GM21526 (cell line): ENCODE measurements around the gene LDLR.

Experiments
- ATAC-seq: cut with Tn5 transposase; IDR thresholded peaks from one replicate; pipeline ENCODE4 v1.9.1; 2021; ENCODE audit warnings: moderate library complexity; ENCODE audit not compliant: unreplicated experiment, low FRiP score

Gene LDLR

DNA sequence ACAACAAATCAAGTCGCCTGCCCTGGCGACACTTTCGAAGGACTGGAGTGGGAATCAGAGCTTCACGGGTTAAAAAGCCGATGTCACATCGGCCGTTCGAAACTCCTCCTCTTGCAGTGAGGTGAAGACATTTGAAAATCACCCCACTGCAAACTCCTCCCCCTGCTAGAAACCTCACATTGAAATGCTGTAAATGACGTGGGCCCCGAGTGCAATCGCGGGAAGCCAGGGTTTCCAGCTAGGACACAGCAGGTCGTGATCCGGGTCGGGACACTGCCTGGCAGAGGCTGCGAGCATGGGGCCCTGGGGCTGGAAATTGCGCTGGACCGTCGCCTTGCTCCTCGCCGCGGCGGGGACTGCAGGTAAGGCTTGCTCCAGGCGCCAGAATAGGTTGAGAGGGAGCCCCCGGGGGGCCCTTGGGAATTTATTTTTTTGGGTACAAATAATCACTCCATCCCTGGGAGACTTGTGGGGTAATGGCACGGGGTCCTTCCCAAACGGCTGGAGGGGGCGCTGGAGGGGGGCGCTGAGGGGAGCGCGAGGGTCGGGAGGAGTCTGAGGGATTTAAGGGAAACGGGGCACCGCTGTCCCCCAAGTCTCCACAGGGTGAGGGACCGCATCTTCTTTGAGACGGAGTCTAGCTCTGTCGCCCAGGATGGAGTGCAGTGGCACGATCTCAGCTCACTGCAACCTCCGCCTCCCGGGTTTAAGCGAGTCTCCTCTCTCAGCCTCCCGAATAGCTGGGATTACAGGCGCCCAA lies at the start of gene LDLR:
TSS of gene LDLR (plus strand) at position 210 of the 760 bp plus-strand sequence. CDS start at position 296, 86 bp downstream.
- no peak for ATAC-seq

DNA sequence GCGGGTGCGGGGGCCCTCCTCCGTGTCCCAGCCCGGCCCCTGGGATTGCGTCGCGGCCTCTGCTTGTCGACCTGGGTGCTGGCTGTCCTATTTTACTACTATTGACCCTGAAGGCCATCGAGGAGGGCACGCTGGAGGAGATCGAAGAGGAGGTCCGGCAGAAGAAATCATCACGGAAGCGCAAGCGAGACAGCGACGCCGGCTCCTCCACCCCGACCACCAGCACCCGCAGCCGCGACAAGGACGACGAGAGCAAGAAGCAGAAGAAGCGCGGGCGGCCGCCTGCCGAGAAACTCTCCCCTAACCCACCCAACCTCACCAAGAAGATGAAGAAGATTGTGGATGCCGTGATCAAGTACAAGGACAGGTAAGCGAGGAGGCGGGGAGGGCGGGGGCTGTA lies 48.1 kb upstream of the LDLR start:
- ATAC-seq: no peak

DNA sequence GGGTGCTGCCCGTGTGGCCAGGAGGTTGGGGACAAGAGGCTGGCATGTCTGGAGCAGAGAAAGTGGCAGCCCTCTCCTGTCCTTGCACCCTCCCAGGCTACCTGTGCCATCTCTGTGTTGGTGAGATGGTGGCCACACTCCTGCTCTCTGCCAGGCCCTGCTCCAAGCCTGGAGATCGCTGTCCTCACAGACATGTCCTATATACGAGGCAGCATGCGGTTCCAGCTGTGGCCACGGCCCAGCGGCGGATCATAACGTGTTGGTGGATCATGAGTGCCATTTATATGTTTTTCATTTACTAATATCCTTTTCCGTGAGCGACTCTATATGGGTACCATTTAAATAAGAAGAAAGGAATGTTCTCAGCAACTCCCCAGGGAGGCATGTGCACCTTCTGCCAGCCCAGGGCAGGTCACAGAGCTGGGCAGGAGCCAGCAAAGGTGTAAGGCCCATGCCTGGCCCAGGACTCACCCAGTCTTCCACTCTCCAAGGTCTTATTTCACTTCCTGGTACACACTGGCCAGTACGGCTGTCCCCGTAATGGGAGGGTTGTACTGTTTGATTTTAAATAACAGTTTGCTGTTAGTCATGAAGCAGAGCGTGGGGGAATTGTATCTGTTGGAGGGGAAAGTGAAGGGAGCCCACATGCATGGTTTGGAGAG lies 47.2 kb upstream of the LDLR start:
- no peak for ATAC-seq

DNA sequence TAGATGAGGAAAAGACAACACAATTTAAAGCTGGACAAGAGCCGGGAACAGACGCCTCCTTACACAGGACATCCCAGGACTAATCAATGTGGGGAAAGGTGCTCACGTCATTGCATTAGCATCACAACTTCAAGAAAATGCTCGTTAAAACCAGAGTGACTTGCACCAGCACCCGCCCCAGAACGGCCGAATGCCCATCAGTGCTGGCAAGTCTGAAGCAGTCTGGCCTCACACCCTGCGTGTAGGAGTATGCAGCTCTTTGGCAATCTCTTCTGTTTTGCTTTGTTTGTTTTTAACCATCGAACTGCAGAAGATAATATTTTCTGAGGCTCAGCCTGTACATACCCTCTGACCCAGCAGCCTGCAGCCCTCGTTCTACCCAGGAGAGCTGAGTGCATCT lies 44.8 kb upstream of the LDLR start:
- ATAC-seq: no peak

DNA sequence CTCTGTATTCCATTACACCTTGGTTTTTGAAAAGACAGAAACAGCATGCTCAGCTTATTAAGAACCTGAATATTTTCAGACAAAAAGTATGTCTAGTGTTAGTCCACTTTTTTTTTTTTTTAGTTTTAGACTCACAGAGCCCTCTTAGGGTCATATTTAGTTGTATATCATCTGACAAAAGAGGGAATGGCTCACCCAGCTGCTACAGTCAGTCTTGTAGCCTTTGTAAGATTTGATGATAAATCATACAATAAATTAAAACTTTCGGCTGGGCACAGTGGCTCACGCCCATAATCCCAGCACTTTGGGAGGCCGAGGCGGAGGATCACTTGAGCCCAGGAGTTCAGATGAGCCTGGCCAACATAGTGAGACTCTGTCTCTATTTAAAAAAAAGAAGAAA lies 43.7 kb upstream of the LDLR start:
- no peak for ATAC-seq

DNA sequence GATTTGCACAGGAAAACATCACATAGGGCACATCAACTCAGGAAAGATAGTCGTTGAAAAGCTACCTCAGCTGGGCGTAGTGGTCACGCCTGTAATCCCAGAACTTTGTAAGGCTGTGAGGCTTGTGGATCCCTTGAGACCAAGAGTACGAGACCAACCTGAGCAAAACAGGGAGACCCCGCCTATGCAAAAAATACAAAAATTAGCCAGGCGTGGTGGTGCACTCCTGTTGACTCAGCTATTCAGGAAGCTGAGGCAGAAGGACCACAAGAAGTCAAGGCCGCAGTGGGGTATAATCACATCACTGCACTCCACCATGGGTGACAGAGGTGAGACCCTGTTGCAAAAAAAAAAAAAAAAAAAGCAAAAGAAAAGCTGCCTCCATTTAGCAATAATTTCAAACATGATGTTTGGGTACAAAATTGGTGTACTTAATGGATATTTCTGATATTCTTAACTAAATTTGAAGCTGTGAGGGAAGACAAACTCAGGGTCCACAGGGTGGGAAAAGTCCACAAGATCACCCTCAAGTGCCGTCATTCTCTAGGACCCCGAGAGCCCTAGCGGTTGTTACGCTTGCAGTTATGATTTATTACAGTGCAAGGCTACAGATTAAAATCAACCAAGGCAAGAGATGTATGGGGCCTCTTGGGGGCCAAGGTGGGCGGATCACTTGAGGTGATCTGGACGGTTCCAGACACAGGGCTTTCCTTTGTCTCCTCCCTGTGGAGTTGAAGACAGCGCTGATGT lies 42.5 kb upstream of the LDLR start:
- no peak for ATAC-seq

DNA sequence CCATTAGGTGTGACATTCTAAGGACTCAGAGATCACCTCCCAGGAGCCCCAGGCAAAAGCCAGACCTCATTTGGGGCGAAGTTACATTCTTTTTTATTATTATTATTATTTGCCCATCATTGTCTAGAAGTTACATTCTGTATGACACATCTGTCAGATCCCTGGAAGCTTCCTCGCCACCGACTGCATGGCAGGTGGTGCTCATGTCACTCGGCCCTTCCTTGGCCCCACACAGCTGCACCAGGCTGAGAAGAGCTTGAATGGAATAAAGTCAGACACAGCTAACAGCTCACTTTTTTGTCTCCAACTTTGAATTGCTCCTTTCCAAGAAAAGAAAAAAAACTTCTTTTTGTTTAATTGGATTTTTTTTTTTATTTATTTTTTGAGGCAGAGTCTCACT lies 41.4 kb upstream of the LDLR start:
- ATAC-seq: no peak

DNA sequence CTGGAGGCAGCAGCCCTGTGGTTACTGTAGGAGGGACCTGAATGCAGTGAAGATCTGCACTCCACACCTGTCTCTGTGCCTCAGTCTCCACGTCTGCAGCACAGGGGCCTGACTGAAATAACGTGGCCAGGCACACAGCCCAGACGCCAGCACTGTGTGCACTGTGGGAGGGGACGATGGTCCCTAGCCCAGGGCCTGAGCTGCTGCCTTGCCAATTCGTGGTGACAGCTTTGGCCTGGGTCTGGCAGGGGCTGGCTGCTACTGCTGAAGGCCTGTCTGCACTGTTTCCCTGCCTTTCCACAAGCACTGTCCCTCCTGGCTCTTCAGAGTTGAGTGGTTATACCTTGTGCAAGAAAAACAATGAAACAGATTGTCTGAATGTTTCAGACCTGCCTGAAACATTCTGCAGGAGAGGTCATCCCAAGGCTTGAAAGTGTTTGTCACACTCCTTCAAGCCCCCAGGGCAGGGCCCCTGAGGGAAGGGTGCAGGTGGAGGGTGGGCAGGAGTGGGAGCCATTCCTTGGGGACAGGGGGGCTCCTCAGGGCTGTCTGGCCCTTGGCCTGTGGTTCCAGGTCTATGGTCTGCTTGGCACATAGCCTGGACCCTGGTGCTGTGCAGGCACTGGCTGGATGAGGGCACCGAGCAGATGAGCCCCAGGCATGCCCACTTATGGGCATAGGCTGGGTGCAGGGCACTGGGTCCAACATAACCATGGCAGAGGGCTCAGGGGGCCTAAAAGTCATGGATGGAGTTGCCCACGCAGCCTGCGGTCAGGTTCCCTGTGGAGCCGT lies 38.7 kb upstream of the LDLR start:
- ATAC-seq: no peak

DNA sequence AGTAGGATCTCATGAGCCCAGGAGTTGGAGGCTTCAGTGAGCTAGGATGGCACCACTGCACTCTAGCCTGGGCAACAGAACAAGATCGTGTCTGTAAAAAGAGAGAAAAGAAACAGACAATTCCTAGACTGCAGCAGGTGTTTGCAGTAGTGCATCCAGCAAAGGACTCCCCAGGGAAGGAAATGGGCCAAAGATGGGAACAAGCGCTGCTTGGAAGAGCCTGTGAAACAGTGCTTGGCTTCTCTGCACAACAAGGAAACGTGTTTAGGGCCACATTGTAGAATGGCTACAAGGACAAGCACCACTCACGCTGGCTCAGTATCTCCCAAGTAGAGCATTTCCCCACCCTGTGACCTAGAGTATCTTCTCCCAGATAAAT lies 35.5 kb upstream of the LDLR start:
- no peak for ATAC-seq

DNA sequence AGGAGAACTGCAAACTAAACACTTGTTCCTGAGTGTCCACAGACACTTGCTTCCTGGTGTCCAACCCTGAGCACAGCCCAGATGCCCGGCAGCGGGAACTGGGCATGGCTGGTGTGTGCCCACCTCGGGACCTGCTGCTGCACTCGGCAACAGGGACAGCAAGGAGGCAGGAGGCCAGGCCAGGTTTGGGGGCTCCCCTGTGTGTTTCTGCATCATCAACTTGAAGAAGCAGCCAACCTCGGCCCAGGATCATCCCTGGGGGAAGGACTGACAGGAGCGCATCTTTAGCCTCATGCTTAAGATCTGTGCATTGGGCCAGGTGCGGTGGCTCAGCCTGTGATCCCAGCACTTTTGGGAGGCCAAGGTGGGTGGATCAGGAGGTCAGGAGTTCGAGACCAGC lies 35.1 kb upstream of the LDLR start:
- ATAC-seq: no peak

DNA sequence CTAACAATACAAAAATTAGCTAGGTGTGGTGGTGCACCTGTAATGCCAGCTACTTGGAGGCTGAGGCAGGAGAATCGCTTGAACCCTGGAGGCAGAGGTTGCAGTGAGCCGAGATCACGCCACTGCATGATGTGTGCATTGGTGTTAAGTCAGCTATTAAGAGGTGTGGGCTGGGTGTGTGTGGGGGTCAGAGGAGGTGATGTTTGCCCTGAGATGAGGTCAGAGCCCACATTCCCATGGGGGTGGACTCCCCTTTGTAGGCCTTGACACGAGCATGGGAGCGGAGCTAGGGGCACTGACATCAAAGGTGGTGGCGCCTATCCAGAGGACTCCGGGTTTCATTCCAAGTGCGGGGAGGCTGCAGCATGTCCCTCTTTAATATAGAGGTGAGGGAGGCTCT lies 34.6 kb upstream of the LDLR start:
- no peak for ATAC-seq

DNA sequence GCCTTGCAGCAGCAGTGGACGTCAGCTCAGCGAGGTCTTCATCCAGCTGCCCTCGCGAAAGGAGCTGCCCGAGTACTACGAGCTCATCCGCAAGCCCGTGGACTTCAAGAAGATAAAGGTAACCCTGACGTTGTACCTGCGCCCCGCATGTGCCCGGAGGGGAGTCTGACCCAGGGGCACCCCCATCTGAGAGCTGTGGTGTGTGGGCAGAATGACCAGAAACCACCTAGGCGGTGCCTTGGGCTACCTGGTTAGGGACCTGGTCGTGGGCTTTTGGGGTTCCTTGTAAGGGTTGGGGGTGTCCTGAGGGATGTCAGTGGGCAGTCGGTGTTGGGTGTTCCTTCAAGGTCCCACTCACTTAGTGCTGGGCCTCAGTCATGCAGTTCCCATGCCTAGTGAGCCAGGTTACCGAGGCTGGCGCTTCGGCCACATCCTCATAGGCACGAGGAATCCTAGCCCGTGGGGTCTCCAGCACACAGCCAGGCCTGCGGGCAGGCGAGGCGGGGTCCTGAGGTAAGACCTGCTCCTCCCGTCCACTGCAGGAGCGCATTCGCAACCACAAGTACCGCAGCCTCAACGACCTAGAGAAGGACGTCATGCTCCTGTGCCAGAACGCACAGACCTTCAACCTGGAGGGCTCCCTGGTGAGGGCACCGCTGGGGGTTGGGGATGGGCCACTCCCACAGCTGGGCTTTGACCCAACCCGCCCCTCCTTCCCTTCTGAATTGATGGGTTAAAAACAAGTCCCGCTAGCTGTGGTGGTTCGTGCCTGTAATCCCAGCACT lies 30.8 kb upstream of the LDLR start:
- ATAC-seq: no peak

DNA sequence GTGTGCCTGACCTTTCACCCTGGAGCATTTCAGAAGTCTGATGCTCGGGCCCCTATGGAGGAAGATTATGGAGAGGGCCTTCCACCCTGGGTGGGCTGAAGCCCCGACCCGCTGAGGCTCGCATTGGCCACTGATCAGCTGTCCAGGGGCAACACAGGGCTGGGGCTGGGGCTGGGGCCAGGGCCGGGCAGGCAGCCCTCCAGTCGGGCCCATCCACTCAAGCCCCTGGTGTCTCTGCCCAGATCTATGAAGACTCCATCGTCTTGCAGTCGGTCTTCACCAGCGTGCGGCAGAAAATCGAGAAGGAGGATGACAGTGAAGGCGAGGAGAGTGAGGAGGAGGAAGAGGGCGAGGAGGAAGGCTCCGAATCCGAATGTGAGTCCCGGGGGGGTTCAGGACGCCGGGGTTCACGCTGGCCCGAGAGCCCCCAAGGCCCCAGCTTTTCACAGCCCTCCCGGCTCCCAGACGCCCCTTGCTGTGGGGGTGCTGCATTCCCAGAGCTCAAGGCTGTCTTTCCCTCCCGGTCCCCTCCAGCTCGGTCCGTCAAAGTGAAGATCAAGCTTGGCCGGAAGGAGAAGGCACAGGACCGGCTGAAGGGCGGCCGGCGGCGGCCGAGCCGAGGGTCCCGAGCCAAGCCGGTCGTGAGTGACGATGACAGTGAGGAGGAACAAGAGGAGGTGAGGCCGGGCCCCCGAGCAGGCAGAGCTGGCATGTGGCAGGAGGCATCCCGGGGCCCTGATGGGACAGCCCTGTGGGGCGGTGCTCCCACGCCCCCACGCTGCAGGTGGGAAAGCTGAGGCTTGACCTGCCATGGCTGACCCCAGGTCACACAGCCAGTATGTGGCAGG lies 29.5 kb upstream of the LDLR start:
- ATAC-seq: no peak

DNA sequence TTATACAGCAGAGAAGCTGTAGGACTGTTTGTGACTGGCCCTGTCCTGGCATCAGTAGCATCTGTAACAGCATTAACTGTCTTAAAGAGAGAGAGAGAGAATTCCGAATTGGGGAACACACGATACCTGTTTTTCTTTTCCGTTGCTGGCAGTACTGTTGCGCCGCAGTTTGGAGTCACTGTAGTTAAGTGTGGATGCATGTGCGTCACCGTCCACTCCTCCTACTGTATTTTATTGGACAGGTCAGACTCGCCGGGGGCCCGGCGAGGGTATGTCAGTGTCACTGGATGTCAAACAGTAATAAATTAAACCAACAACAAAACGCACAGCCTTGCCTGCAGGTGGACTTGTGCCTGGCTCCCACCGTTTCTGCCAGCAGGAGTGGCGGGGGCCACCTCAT lies 27.3 kb upstream of the LDLR start:
- no peak for ATAC-seq

DNA sequence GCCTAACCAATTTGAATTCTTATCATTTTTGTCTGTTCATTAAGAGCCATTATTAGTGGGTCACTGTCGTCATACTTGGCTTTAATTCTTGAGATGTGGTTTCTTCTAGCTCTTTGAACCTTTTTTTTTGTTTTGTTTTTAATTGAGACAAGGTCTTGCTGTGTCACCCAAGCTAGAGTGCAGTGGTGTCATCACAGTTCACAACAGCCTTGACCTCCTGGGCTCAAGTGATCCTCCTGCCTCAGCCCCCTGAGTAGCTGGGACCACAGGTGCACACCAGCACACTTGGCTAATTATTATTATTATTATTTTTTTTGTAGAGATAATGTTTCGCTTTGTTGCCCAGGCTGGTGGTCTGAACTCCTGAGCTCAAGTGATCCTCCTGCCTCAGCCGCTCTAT lies 25.8 kb upstream of the LDLR start:
- ATAC-seq: no peak

DNA sequence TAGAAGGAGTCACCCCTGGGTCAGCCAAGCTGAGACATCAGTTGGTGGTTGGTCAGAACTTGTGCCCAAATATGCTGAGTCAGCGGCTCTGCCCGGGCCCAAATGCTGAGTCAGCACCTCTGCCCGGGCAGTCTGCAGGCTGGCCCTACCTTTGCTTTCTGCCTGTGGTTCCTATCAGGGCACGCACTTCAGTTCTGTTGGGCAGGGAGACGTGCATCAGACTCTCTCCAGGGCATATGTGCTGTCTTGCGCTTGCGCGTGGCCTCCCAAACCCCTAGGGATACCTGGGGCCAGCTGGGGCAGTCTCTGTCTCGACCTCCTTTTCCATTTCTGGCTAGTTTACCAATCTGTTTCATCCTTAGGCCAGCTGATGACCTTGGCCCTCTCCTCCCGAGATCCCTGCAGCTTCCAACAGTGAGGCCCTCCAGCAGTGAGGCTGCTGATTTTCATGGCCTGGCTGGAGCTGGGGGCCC lies 24.4 kb upstream of the LDLR start:
- ATAC-seq: no peak

DNA sequence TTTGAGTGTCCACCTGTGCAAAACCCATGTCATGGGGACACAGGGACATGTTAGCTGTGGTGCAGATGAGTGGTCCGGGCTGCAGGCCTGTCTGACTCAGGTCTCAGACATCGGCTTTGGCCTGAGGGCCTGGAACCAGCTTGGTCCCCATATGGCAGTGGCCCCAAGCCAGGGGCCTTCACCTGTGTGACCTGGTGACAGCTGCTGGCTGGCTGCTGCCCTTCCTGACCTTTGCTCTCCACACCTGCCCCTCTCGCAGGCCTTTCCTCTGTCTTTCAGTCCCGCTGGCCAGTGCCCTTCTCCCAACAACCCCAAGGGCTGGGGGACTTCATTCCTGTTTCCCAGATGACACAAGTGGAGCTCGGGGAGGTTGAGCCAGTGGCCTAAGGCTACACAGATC lies 22.9 kb upstream of the LDLR start:
- ATAC-seq: no peak

DNA sequence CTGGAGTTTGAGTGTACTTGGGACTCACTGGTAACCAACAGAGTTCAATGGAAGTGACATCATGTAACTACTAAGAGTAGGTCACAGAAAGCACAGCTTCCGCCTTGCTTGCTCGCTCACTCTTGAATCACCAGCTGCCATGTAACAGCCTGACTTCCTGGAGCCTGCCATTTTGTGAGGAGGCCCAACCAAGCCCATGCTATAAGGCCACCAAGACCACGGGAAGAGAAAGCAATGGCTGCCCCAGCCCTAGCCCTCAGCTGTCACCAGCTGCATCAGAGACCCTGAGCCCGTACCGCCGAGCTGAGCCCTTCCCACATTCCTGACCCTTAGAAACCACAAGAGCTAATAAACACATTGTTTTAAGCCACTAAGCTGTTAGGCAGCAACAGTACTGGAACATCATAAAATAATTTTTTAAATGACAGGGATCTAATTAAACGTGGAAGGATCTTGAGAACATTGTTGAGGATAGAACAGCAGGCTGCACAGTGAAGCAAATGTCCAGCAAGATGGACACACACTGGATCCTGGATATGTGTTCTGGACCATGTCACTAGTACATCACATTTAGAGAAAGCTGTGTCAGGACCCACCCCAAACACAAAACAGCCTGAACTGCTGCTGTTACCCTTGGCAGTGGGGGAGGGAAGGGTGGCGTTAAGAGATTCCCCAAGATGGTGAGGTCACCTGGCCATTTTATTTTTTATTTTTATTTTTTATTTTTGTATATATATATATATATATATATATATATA lies 21.7 kb upstream of the LDLR start:
- ATAC-seq: no peak
